ENCODE results near the gene COL13A1. TPM values are rescaled to one million over a fixed set of nuclear protein-coding genes. Genes with fewer than 3 reads are reported as not detected.
A peak's percentile ranks its signal among the peaks of the same experiment; 100 is the strongest.

COL13A1 gene
- polyA plus RNA-seq, 4 donors = 6.9 to 33.9 (median 20.5) TPM

GRCh38 chr10:69817078-69817581 is 15.4 kb downstream of the COL13A1 start:
- no peak for DNase-seq (ENCODE audit: low read depth in 4 of 4, low spot score in 3 of 4)

DNA sequence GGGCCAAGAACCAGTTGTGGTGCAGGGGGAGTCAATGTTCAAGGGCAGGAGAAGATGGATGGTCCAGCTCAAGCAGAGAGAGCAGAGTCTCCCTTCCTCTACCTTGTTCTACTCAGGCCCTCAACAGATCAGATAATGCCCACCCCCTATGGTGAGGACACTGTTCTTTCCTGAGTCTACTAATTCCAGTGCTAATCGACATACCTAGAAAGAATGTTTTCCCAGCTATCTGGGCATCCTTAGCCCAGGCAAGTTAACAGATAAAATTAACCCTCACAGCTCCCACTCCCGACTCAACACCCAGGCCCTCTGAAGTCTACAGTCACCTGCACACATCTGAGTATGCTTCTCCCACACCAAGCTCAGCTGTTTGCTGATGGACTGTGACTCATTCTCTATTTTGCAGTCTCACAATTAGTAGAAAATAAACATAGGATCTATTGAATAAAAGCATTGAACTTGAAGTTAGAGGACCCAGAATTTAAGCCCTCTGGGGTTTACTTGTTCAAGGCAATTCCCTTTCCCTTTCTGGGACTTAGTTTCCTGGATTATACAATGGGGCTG is 17.1 kb downstream of the COL13A1 start:
- DNase-seq (ENCODE audit: low read depth in 4 of 4, low spot score in 3 of 4) = no peak

DNA sequence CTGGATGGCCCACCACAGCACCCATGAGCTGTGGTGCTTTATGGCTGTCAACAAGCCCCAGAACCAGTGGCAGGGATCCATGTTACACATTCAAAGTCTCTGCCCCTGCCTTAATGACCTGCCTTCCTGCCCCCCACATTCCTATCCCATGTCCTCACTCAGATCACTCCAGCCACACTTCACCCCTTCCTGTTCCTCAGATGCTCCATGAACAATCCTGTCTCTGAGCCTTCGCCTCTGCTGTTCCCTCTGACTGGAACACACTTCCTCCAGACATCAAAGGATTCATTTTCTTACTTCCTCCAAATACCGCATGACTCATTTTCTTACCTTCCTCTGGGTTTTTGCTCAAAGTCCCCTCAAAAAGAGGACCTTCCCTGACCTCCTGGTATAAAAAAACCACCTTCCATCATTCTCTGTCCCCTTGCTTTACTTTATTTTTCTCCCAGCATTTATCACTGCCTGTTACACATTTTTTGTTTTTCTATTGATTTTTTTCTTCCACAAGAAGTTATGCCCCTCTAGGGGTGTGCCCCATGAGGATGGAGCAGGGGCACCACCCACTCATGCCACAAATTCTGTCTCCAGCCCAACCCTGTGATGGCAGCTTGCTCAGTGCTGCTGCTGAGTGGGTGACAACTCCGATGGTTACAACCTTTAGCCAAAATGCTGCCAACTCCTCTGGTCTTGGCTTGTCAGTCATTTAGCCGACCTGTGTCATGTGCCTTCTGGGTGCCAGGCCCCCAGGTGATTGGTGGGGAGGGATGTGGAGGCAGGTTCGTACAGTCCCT is 18.2 kb downstream of the COL13A1 start:
- DNase-seq (ENCODE audit: low read depth in 4 of 4, low spot score in 3 of 4) = no peak

- DNase-seq (ENCODE audit: low read depth in 4 of 4, low spot score in 3 of 4) = no peak
Observed at GRCh38 chr10:69820817-69821216, 19.1 kb downstream of the COL13A1 start.

GRCh38 chr10:69825604-69826003 is 23.9 kb downstream of the COL13A1 start:
- DNase-seq (ENCODE audit: low read depth in 4 of 4, low spot score in 3 of 4) = no peak

- DNase-seq (ENCODE audit: low read depth in 4 of 4, low spot score in 3 of 4) = no peak
Observed at GRCh38 chr10:69826094-69826493, 24.4 kb downstream of the COL13A1 start.

DNA sequence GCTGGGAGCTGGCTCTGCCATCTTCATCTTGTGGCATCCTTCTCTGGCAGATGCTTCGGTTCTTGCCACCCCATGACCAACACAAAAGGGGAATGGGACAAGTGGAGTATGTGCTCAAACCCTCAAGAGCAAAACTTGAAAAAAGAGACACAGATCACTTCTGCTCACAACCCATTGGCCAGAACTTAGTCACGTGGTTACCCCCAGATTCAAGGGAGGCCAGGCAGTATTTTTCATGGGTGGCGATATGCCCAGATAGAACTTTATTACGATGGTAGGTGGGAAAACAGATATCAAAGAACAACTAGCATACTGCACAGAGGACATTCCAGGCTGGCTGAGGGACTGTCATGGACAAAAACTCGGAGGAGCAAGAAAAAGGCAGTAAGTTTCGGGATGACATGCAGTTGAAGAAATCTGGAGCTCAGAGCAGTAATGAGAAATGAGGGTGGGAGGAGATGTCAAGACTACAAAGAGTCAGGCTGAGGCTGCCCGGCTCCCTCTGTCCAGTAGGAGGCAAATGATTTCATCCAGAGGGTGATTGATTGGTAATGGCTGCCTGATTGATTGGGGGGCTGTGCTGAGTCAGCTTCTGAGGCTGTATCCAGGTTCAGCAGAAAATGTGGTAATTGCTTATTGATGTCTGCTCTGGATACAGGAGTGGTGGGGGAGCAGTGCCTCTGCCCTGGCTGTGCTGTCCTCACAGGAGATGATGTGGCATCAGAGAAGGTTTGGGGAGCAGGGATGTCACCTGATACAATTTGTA is 25.3 kb downstream of the COL13A1 start:
- no peak for DNase-seq (ENCODE audit: low read depth in 4 of 4, low spot score in 3 of 4)

DNA sequence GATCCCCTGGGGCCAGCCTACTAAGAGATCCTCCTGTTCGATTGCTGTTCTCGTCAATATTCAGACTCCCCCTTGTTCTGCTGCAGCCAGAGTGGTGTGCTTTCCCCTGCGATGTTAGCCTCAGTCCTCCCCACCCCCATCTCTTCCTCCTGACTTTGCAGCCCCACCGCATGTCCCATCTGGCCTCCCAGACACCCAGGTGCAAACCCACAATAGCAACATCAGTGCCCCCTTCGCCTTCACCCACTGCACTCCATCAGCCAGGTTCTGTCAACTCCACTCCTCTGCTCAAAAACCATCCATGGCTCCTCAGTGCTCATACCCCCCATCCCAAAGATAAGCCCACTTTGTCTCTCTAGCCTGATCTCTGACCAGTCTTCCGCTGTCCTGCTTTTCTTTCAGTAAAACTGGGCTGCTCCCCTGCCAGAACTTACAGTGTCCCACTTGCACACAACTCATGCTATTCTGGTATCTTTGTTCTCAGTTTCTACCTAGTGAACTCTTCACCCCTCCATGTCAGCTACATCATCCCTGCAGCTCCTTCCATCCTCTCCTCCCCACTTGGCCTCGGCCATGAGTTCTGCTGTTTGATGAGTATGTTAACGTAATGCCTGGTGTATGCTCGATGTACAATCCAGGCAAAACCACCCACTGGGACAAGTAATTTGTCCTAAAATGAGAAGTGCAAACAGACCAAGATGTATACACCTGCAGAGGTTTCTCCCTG is 26.6 kb downstream of the COL13A1 start:
- DNase-seq (ENCODE audit: low read depth in 4 of 4, low spot score in 3 of 4) = no peak

- no peak for DNase-seq (ENCODE audit: low read depth in 4 of 4, low spot score in 3 of 4)
Observed at GRCh38 chr10:69829775-69830174, 28.1 kb downstream of the COL13A1 start.

DNA sequence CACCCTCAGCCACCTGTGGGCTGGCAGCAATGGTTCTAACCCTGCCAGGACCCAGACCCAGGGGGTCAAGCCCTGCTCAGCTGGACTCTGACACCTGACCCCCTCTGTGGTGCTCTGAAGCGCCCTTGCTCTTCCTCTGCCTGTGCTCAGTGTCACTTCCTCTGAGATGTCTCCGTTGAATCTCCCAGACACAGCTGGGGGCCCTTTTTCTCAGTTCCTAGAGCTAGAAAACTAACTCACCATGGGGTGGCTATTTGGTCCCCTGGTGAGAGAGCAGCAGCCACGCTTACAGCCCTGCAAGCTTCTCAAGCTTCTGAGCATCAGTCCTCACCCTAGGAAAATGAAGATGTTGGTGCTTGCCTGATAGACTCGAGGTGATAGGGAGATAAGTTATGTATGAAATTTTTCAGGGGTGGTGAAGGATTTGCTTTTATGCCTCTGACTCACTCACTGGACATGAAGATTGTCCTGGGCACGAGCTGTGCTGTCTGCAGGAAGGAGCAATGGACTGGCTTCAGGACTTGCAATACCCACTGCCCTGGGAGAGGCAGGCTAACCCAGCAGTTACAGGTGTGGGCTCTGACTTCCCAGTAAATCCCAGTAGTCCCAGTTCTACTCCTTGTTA is 29.6 kb downstream of the COL13A1 start:
- DNase-seq (ENCODE audit: low read depth in 4 of 4, low spot score in 3 of 4) = no peak

DNA sequence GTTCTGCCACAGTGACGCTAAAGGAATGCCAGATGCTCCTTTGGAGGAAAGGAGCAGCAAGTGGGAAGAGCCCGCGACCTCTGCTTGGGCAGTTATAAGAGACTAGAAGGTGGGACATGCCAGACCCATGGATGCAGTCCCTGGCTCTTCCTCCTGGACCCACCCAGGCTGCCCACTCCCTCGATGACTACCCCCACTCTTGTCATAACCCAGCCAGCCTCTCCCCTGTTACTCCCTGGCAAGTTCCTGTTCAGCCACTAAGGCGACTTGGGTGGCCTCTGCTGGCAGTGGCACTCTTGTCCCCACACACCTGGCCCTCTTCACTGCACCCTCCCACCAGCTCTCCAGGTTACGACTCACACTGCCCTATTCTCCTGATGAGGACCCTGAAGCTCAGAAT is 33.5 kb downstream of the COL13A1 start:
- DNase-seq (ENCODE audit: low read depth in 4 of 4, low spot score in 3 of 4) = no peak

- DNase-seq (ENCODE audit: low read depth in 4 of 4, low spot score in 3 of 4) = peak; percentile 51 to 65 (median 54)
Observed at GRCh38 chr10:69835875-69836730, 34.4 kb downstream of the COL13A1 start.

DNA sequence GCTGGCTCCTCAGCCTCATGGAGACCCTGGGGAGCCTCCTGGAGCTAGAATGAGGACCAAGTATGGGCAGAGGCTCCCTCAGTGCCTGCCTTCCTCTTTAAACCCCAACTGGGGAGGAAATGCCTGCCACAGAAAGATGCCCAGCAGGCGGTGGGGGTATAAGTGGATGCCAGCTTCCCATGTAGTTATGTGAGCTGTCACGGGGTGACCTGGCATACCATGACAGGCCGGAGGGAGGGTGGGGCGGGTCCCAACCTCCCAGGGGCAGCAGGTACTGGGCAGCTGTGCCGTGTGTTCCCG is 35.0 kb downstream of the COL13A1 start:
- no peak for DNase-seq (ENCODE audit: low read depth in 4 of 4, low spot score in 3 of 4)

- DNase-seq (ENCODE audit: low read depth in 4 of 4, low spot score in 3 of 4) = no peak
Observed at GRCh38 chr10:69837261-69837660, 35.6 kb downstream of the COL13A1 start.

DNA sequence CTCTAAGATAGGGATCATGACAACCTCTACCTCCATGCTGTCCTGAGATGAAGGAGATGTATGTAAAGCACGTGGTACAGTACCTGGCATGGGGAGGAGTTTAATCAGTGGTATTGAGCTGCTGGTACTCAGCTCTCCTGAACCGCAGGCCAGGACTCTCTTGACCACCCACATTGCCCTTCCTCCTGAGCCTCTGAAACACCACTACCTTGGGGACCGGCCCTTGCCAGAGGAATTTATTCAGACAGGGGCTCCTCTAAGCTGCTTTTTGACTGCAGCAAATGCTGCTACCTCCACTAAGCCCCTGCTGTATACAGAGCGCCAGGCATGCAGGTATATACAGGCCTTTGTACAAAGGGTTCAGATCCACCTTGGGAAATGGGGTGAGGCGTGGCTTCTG is 36.7 kb downstream of the COL13A1 start:
- no peak for DNase-seq (ENCODE audit: low read depth in 4 of 4, low spot score in 3 of 4)

DNA sequence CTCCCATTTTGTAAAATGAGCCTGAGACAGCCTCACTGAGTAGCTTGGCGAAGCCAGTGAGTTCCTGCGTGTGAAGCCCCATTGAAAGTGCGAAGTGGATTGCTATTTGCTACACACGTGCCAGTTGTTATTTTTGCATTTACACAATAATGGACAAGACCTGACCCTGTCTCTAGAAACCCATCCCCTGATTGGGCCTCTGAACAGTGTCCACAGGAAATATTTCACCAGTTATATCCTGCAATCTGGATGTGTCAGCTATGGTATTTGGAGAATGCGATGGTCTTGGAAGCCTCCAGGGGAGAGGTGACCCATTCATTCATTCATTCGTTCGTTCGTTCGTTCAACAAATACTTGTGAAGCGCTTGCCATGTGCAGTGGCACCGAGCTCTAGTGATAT is 37.1 kb downstream of the COL13A1 start:
- no peak for DNase-seq (ENCODE audit: low read depth in 4 of 4, low spot score in 3 of 4)

DNA sequence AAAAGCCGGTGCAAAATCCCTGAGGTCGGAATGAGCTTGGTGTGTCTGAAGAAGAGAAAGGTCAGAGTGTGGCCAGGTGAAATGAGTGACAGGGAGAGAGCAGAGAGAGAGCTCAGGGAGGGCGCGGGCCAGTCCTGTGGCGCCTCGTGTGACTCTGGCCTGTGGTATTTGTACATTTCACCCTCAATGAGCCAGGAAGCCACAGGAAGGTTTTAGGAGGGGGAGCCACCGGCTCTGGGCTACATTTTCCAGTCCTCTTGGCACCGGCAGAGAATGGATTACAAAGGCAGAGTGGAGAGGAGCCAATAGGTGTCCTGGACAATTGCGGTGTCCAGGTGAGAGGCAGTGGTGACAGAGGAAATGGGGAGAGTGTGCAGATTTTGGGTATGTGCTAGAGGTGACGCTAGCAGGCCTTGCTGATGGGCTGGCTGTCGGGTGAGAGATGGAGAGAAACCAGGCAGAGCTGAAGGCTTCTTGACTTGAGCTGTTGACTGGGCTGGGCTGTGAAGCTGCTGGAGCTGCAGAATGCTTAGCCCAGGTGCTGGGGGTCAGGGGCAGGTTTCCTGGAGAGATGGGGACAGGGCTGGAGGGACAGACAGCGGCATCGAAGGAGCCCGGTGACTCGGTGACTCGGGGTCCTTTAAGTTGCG is 38.1 kb downstream of the COL13A1 start:
- no peak for DNase-seq (ENCODE audit: low read depth in 4 of 4, low spot score in 3 of 4)

- DNase-seq (ENCODE audit: low read depth in 4 of 4, low spot score in 3 of 4) = no peak
Observed at GRCh38 chr10:69840773-69841172, 39.1 kb downstream of the COL13A1 start.

DNA sequence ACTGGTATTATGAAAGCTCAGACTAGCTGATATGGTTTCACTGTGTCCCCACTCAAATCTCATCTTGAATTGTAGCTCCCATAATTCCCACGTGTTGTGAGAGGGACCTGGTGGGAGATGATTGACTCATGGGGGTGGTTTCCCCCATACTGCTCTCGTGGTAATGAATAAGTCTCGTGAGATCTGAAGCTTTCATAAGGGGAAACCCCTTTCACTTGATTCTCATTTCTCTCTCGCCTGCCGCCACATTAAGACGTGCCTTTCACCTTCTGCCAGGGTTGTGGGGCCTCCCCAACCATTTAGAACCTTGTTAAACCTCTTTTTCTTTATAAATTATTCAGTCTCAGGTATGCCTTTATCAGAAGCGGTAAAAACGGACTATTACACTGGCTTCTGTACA is 40.3 kb downstream of the COL13A1 start:
- no peak for DNase-seq (ENCODE audit: low read depth in 4 of 4, low spot score in 3 of 4)
